ACHN (cell line): ENCODE results near the gene PDZD2.
"Not testable (repeated sequence)": the region's sequence is repeated elsewhere in the genome, so short reads cannot be mapped to it uniquely, and the experiment has no call there.

ENCODE experiments used
- DNase-seq: peaks from one replicate; pipeline ENCODE4 v3.0.0-alpha.2; 2015
- in situ Hi-C: cut with HindIII; loops from 2 replicates; pipeline ENCODE4 v1.10.0; 2017; ENCODE audit warnings: low sequenced_read_pairs, low pct_ligation_motif_present, low pct_unique_long_range_greater_than_20kb

PDZD2 gene

DNA sequence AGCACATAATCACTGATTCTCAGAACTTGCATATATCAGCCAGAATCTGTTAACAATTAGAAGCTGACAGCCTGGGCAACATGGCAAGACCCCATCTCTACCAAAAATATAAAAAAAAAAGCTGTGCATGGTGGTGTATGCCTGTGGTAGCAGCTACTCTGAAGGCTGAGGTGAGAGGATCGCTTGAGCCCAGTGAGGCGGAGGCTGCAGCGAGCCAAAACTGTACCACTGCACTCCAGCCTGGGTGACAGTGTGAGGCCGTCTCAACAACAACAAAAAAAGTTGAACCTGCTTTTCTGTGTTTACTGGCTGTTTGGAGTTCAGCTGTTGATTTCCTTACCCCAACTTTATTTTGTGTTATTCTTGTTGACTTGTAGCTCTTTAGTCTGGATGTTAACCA is 468.4 kb downstream of the PDZD2 start:
- DNase-seq: no peak
- in situ Hi-C loops: no loop called here

- no peak for DNase-seq
- in situ Hi-C loops: no loop called here
Observed at GRCh38 chr5:32108167-32108566, 469.2 kb downstream of the PDZD2 start.

- in situ Hi-C loops: no loop called here
- no peak for DNase-seq
Observed at GRCh38 chr5:32109236-32109635, 470.3 kb downstream of the PDZD2 start.

- DNase-seq: no peak
- in situ Hi-C loops: no loop called here
Observed at GRCh38 chr5:32110111-32110696, 471.3 kb downstream of the PDZD2 start.

- DNase-seq: no peak
- in situ Hi-C loops: no loop called here
Observed at GRCh38 chr5:32115985-32116384, 477.1 kb downstream of the PDZD2 start.

- DNase-seq: no peak
- in situ Hi-C loops: no loop called here
Observed at GRCh38 chr5:32116574-32117313, 477.8 kb downstream of the PDZD2 start.

DNA sequence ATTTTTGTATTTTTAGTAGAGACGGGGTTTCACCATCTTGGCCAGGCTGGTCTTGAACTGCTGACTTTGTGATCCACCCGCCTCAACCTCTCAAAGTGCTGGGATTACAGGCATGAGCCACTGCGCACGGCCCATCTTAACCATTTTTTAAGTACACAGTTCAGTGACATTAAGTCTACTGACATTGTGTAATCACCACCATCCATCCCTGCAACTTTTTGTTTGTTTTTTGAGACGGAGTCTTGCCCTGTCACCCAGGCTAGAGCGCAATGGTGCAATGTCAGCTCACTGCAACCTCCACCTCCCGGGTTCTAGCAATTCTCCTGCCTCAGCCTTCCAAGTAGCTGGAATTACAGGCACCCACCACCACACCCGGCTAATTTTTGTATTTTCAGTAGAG is 480.0 kb downstream of the PDZD2 start:
- DNase-seq, in situ Hi-C loops: not testable (repeated sequence)

DNA sequence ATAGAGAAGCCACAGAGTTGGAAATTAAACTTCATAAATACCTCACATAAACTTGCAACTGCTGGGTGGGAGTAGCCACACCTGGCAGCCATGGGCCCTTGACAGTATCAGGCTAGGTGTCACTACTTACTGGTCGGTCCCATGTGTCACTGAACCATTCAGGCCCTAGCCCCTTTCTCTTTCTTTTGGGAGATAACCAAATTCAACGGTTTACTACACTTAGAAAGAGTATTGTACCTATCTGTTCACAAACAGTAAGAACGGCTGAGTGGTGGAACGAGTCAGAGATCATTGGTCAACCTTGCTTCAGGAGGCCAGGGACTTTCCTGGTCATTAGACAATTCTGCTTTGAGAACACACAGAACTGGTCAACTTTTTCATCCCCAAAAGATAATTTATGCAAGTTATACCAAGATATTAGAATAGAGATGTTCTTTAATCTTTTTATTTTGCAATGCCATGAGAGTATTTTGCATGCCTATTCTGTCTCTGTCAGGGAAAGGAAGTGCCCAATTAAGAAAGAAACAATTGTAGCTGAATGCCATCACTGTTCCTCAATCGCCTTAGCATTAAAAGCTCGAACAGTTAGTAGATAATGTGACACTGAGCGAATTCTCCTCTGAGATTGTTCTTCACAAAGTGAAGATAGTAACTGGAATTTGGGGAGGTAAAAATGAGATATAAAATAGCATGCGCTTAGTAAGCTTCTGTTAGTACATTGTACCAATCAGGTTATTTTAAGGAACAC is 484.3 kb downstream of the PDZD2 start:
- in situ Hi-C loops: no loop called here
- DNase-seq: no peak

DNA sequence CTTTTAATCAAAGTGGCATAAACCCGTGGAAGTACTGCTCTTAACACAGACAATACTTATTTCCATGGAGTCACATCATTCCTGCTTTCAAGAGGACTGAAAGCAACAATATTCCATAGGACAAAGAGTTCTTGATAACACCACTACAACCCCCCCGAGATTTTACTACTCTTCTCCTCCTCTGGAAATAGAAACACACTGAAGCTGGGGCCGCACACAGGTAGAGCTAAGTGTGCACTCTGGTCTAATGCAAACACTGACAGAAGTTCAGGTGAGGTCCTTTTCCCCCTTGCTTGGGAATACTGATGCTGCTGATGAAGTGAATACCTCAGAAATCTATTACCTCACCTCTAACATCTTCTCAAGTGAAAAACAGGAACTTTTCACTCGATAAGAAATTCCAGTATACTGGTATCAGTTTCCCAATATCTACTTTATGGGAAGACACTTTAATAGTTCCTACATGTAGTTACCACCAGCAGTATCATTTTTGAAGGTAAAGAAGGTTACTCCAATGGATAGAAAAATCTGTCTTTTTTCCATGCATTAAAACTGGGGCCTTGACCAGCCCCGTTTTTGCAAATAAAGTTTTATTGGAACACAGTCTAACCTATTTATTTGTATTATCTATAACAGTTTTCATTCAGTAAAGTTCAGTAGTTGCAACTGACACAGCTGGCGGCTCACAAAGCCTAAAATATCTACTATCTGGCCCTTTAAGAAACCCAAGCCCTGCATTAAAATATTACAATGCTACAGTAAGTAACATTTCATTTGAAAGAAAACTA is 485.2 kb downstream of the PDZD2 start:
- DNase-seq: no peak
- in situ Hi-C loops: no loop called here

DNA sequence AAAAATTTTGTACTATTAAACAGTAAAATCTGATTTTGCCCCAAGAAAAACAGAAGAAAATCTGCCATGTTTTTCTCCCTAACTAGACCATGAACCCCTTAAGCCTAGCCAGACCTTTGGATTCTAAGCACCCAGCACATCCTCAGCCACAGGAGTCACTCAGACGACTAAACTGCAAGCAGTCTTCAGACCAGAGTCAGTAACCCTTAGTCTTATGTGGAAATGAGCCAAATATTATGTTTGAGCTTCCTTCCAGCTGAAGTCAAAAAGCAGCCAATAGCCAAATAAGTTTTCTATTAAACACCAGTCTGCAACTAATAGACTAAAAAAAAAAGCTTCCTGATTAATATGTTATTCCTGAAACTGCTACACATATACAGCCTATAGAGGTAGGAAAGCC is 487.8 kb downstream of the PDZD2 start:
- in situ Hi-C loops: no loop called here
- DNase-seq: no peak

DNA sequence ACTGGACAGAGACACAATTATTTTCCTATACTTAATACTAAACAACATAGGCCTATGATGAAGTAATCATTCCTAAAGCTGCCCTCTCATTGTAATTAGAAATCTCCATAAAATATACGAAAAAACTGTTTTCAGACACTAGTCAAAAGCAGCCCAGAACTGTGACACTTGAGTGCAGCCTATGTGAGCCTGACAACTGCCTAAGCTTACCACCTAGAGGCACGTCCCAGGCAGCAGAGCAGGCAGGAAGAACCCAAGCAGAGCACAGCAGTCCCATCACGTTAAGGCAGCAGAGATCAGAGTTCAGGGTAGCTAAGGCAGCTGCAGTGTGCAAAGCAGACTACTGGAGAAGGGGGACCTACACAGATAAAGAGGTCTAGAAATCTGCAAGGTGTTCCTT is 488.8 kb downstream of the PDZD2 start:
- in situ Hi-C loops: no loop called here
- no peak for DNase-seq

DNA sequence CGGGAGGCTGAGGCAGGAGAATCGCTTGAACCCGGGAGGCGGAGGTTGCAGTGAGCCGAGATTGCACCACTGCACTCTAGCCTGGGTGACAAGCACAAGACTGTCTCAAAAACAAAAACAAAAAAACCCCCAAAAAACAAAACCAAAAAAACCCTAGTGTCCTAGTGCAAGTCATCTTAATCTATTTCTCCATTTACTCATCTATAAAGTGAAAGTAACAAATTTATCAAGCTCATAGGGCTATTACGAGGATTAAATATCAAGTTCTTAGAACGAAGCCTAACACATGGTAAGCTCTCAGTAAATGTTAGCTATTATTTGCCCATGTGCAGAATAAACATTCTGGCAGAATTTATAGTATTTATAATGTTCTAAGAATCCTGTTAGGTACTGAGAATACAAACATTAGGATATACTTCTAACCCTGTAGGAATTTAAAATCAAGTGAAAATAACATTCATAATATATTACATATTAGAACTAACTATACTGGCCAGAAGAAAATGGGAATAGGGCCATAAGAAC is 490.2 kb downstream of the PDZD2 start:
- no peak for DNase-seq
- in situ Hi-C loops: no loop called here

GRCh38 chr5:32130865-32131264 is 491.9 kb downstream of the PDZD2 start:
- no peak for DNase-seq
- in situ Hi-C loops: no loop called here

GRCh38 chr5:32131604-32132003 is 492.7 kb downstream of the PDZD2 start:
- in situ Hi-C loops: no loop called here
- DNase-seq: no peak

DNA sequence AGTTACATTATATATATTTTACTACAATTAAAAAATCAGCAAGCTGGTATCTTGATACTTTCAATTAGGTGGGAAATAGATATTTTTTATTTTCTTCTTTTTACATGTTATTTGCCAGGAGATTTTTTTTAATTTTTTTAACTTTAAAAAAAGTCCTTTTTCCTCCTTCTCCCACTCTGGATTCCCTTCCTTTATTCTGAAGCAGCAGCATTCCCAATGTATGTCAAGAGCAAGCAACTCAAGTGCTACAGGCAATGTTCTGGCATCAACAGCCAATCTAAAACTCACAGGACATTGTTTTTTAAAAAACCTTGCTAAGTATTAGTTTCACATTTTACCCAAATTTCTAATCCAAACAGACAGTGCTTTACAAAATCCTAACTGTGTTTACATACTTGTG is 493.8 kb downstream of the PDZD2 start:
- in situ Hi-C loops: no loop called here
- no peak for DNase-seq

GRCh38 chr5:32135086-32135485 is 496.2 kb downstream of the PDZD2 start:
- in situ Hi-C loops: no loop called here
- DNase-seq: no peak

- in situ Hi-C loops: no loop called here
- no peak for DNase-seq
Observed at GRCh38 chr5:32136342-32136741, 497.4 kb downstream of the PDZD2 start.

DNA sequence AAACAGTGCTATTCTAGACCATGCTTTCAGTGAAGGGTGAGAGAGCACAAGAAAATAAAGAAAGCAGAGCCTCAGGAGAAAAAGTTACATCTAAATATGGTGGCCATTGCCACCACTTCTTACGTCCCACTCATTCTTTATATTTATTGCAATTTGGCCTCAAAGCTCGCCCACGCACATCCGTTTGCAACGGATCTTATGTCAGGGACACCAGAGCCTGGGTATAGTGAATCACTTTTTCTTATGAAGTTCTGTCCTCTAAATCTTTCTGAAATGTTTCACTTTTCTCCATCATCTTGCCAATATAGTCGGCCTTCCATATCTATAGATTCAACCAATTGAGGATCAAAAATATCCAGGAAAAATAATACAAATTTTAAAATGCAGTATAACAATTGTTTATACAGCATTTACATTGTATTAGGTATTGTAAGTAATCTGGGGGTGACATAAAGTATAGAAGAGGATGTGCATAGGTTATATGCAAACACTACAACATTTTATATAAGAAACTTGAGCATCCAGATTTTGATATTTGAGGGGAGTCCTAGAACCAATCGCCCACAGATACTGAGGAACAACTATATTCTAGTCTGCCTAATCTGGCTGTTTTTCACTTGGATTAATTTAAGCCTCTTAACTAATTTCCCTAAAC is 500.0 kb downstream of the PDZD2 start:
- DNase-seq: no peak
- in situ Hi-C loops: no loop called here
